HepG2 (cell line): ENCODE measurements around the gene TLE5. TPM values are rescaled to one million over a fixed set of nuclear protein-coding genes. Genes with fewer than 3 reads are reported as not detected.
A peak's percentile ranks its signal among the peaks of the same experiment; 100 is the strongest.

Source experiments
- ARNTL ChIP-seq: sonication (generic); formaldehyde crosslinking; IDR thresholded peaks from 2 replicates; pipeline ENCODE4 v1.4.0; 2020; ENCODE audit warnings: mild to moderate bottlenecking, missing genetic modification reagents
- ELF1 ChIP-seq: sonication (generic); formaldehyde crosslinking; IDR thresholded peaks from 2 replicates; pipeline ENCODE4 v1.4.0; 2020; ENCODE audit warnings: missing genetic modification reagents
- HMGA1 ChIP-seq: sonication (generic); formaldehyde crosslinking; conservative IDR thresholded peaks from 2 replicates; pipeline ENCODE4 v1.4.0; 2020; ENCODE audit warnings: missing genetic modification reagents
- MEIS2 ChIP-seq: sonication (generic); formaldehyde crosslinking; IDR thresholded peaks from 2 replicates; pipeline ENCODE4 v1.9.0; 2021; ENCODE audit warnings: mild to moderate bottlenecking, missing genetic modification reagents
- PRPF4 ChIP-seq: fragments of 200-400 bp; formaldehyde crosslinking; IDR thresholded peaks from 2 replicates; pipeline ENCODE4 v1.6.1; 2016; ENCODE audit warnings: low read length, low read depth; ENCODE audit not compliant: poor library complexity, severe bottlenecking
- RCOR2 ChIP-seq: IDR thresholded peaks from 2 replicates; pipeline ENCODE4 v1.6.1; 2016; ENCODE audit warnings: missing biosample characterization, missing genetic modification reagents
- SMAD1 ChIP-seq: sonication (generic); formaldehyde crosslinking; IDR thresholded peaks from 2 replicates; pipeline ENCODE4 v1.4.0; 2020; ENCODE audit warnings: missing genetic modification reagents, low read depth, mild to moderate bottlenecking, borderline replicate concordance
- ZNF121 ChIP-seq: sonication (generic); formaldehyde crosslinking; IDR thresholded peaks from 2 replicates; pipeline ENCODE4 v1.5.0; 2020; ENCODE audit warnings: mild to moderate bottlenecking, missing genetic modification reagents
- ZNF556 ChIP-seq: sonication (generic); formaldehyde crosslinking; IDR thresholded peaks from 2 replicates; pipeline ENCODE4 v1.4.0; 2020; ENCODE audit warnings: mild to moderate bottlenecking, missing genetic modification reagents, borderline replicate concordance
- ZNF605 ChIP-seq: sonication (generic); formaldehyde crosslinking; IDR thresholded peaks from 2 replicates; pipeline ENCODE4 v1.8.0; 2022; ENCODE audit warnings: mild to moderate bottlenecking, missing genetic modification reagents
- ZNF839 ChIP-seq: sonication (generic); formaldehyde crosslinking; IDR thresholded peaks from 2 replicates; pipeline ENCODE4 v1.4.0; 2020; ENCODE audit warnings: missing genetic modification reagents, mild to moderate bottlenecking, borderline replicate concordance
- polyA plus RNA-seq, 8 experiments: library from polyadenylated mRNA; depleted of rRNA in 3 of 8; stranded (reverse) in 7 of 8; unstranded in 1 of 8; fragments of >200 nt; fragmentation: Illumina TruSeq in 4 of 8; extraction: Trizol in 4 of 8; gene quantifications; 2 replicates each; pipeline versions ENCODE4 v1.2.1 to v1.2.3, GENCODE V29; 2011 to 2016; ENCODE audit warnings: low read depth in 4 of 8, missing spikeins in 1 of 8, mixed read lengths in 1 of 8; ENCODE audit not compliant: insufficient read depth in 1 of 8
- total RNA-seq, 5 experiments: library from RNA; depleted of rRNA; stranded (reverse); fragments of >200 nt; fragmentation: Illumina TruSeq; extraction: Trizol; gene quantifications; 2 replicates each; pipeline ENCODE4 v1.2.3, GENCODE V29; 2016; ENCODE audit warnings: low read depth in 1 of 5
- TF ChIP-seq, protein P1 (sequence below): sonication (generic); formaldehyde crosslinking; IDR thresholded peaks from 2 replicates; pipeline ENCODE4 v1.4.0; 2020; ENCODE audit warnings: missing genetic modification reagents
- TF ChIP-seq, protein P2 (sequence below): sonication (generic); formaldehyde crosslinking; IDR thresholded peaks from 2 replicates; pipeline ENCODE4 v1.4.0; 2020; ENCODE audit warnings: low read depth, mild to moderate bottlenecking, missing genetic modification reagents
- TF ChIP-seq, protein P3 (sequence below): sonication (generic); formaldehyde crosslinking; IDR thresholded peaks from 2 replicates; pipeline ENCODE4 v1.8.0; 2022; ENCODE audit warnings: low read depth, missing genetic modification reagents
- TF ChIP-seq, protein P4 (sequence below): IDR thresholded peaks from 2 replicates; pipeline ENCODE4 v1.6.1; 2012; ENCODE audit warnings: low read length, improper control_type of control experiment
- TF ChIP-seq, protein P5 (sequence below): sonication (generic); formaldehyde crosslinking; IDR thresholded peaks from 2 replicates; pipeline ENCODE4 v1.9.0; 2021; ENCODE audit warnings: missing genetic modification reagents, borderline replicate concordance

Gene TLE5
- total and polyA plus RNA-seq, 2 of the 13 experiments (the other 11 are each of a cell fraction or from before 2014, with no cell fraction given) = 62.8 to 189 TPM

DNA sequence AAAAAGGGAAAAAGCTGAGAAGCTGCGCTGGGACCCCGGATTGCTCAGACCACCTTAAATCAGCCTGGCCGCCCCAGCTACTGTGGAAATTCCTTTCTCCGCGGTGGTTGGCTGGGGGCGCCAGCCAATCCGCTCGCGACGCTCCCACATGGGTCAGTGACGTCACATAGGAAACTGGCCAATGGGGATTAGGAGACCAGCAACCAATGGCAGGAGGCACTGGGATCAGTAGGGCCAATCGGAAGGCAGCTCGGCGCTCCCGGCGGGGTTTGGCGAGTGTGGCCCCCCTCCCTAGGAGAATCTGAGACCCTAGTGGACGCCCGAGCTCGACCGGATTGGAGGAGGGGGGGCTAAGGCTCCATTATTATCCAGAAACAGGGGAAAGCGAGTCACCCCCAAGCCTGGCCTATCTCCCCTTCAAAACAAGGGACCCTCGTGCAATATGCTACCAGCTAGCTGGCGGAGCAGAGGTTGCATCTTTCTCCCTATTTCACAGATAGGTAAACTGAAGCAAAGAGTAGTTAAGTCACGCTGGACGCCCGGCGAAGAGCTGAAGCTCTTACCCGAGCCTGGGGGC, 26.7 kb downstream of the TLE5 start (continued):
- TF ChIP-seq ARNTL (CRISPR knock-in tag) (peak; percentile 35; the same call in 1 of the 2 replicates), ZNF605 (CRISPR knock-in tag) (peak; percentile 5; the same call in 1 of the 2 replicates), ZNF556 (no peak), HMGA1 (CRISPR knock-in tag) (no peak), ELF1 (no peak), MEIS2 (CRISPR knock-in tag) (no peak), ZNF121 (CRISPR knock-in tag) (no peak), RCOR2 (CRISPR knock-in tag) (no peak), SMAD1 (CRISPR knock-in tag) (no peak), ZNF839 (CRISPR knock-in tag) (no peak), PRPF4 (no peak)
- TF ChIP-seq, protein P1, sequence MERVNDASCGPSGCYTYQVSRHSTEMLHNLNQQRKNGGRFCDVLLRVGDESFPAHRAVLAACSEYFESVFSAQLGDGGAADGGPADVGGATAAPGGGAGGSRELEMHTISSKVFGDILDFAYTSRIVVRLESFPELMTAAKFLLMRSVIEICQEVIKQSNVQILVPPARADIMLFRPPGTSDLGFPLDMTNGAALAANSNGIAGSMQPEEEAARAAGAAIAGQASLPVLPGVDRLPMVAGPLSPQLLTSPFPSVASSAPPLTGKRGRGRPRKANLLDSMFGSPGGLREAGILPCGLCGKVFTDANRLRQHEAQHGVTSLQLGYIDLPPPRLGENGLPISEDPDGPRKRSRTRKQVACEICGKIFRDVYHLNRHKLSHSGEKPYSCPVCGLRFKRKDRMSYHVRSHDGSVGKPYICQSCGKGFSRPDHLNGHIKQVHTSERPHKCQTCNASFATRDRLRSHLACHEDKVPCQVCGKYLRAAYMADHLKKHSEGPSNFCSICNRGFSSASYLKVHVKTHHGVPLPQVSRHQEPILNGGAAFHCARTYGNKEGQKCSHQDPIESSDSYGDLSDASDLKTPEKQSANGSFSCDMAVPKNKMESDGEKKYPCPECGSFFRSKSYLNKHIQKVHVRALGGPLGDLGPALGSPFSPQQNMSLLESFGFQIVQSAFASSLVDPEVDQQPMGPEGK (CRISPR knock-in tag) = peak; percentile 95
- TF ChIP-seq, protein P2, sequence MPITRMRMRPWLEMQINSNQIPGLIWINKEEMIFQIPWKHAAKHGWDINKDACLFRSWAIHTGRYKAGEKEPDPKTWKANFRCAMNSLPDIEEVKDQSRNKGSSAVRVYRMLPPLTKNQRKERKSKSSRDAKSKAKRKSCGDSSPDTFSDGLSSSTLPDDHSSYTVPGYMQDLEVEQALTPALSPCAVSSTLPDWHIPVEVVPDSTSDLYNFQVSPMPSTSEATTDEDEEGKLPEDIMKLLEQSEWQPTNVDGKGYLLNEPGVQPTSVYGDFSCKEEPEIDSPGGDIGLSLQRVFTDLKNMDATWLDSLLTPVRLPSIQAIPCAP (CRISPR knock-in tag) = no peak
- TF ChIP-seq, protein P3, sequence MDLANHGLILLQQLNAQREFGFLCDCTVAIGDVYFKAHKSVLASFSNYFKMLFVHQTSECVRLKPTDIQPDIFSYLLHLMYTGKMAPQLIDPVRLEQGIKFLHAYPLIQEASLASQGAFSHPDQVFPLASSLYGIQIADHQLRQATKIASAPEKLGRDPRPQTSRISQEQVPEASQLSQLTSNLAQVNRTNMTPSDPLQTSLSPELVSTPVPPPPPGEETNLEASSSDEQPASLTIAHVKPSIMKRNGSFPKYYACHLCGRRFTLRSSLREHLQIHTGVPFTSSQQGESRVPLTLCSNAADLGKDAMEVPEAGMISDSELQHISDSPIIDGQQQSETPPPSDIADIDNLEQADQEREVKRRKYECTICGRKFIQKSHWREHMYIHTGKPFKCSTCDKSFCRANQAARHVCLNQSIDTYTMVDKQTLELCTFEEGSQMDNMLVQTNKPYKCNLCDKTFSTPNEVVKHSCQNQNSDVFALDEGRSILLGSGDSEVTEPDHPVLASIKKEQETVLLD (CRISPR knock-in tag) = no peak
- TF ChIP-seq, protein P4, sequence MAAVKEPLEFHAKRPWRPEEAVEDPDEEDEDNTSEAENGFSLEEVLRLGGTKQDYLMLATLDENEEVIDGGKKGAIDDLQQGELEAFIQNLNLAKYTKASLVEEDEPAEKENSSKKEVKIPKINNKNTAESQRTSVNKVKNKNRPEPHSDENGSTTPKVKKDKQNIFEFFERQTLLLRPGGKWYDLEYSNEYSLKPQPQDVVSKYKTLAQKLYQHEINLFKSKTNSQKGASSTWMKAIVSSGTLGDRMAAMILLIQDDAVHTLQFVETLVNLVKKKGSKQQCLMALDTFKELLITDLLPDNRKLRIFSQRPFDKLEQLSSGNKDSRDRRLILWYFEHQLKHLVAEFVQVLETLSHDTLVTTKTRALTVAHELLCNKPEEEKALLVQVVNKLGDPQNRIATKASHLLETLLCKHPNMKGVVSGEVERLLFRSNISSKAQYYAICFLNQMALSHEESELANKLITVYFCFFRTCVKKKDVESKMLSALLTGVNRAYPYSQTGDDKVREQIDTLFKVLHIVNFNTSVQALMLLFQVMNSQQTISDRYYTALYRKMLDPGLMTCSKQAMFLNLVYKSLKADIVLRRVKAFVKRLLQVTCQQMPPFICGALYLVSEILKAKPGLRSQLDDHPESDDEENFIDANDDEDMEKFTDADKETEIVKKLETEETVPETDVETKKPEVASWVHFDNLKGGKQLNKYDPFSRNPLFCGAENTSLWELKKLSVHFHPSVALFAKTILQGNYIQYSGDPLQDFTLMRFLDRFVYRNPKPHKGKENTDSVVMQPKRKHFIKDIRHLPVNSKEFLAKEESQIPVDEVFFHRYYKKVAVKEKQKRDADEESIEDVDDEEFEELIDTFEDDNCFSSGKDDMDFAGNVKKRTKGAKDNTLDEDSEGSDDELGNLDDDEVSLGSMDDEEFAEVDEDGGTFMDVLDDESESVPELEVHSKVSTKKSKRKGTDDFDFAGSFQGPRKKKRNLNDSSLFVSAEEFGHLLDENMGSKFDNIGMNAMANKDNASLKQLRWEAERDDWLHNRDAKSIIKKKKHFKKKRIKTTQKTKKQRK = no peak
- TF ChIP-seq, protein P5, sequence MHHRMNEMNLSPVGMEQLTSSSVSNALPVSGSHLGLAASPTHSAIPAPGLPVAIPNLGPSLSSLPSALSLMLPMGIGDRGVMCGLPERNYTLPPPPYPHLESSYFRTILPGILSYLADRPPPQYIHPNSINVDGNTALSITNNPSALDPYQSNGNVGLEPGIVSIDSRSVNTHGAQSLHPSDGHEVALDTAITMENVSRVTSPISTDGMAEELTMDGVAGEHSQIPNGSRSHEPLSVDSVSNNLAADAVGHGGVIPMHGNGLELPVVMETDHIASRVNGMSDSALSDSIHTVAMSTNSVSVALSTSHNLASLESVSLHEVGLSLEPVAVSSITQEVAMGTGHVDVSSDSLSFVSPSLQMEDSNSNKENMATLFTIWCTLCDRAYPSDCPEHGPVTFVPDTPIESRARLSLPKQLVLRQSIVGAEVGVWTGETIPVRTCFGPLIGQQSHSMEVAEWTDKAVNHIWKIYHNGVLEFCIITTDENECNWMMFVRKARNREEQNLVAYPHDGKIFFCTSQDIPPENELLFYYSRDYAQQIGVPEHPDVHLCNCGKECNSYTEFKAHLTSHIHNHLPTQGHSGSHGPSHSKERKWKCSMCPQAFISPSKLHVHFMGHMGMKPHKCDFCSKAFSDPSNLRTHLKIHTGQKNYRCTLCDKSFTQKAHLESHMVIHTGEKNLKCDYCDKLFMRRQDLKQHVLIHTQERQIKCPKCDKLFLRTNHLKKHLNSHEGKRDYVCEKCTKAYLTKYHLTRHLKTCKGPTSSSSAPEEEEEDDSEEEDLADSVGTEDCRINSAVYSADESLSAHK (CRISPR knock-in tag) = no peak
